GM23248 (cell line): ENCODE measurements around the gene CAPN8.

Experiments
- EZH2 ChIP-seq: fragments of 200-600 bp; sonication (generic); IDR thresholded peaks from 2 replicates; pipeline ENCODE4 v1.6.1; 2018; ENCODE audit warnings: antibody characterized with exemption, mild to moderate bottlenecking; ENCODE audit not compliant: insufficient read depth, poor library complexity, severe bottlenecking
- EZH2phosphoT487 ChIP-seq: fragments of 200-600 bp; sonication (generic); IDR thresholded peaks from 2 replicates; pipeline ENCODE4 v1.6.1; 2018; ENCODE audit warnings: antibody characterized with exemption, moderate library complexity, mild to moderate bottlenecking, low read depth; ENCODE audit not compliant: insufficient read depth

DNA sequence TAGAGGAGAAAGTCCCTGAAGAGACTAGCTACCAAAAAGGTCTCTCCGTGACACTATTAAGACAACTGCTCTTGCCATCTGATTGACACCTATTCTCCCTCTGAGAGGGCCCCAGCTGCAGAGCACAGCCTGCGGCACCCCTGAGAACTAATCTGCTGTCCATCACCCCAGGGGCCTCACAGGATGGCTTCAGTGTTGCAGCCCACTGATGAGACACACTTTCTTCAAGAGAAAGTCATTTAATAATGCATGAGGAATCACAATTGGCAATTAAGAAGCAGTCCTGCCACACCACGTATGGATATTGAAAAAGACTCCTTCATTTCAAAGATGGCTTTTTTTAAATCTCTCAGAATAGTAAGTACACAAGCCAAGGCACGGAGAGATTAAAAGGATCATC, 48.9 kb downstream of the CAPN8 start:
- TF ChIP-seq EZH2, result no peak
- TF ChIP-seq EZH2phosphoT487, result no peak
